ENCODE data around the gene MLST8. TPM values are rescaled to one million over a fixed set of nuclear protein-coding genes. Genes with fewer than 3 reads are reported as not detected.

Gene MLST8
- total RNA-seq, 1 donor from 2014 or later: 22.2 TPM

GRCh38 chr16:2208308-2208707, 3.1 kb downstream of the MLST8 start:
- DNase-seq (ENCODE audit: low read depth): no peak

- no peak for DNase-seq (ENCODE audit: low read depth)
Observed at GRCh38 chr16:2208772-2209171, 3.5 kb downstream of the MLST8 start.

GRCh38 chr16:2209258-2210008, 4.2 kb downstream of the MLST8 start:
- DNase-seq (ENCODE audit: low read depth): no peak

GRCh38 chr16:2210009-2210332, 4.7 kb downstream of the MLST8 start:
- no peak for DNase-seq (ENCODE audit: low read depth)

GRCh38 chr16:2210386-2211365, 5.4 kb downstream of the MLST8 start, which contains the start of gene BRICD5:
TSS of gene BRICD5 (minus strand) at chr16:2210863. CDS start at chr16:2210833, 30 bp downstream.
- DNase-seq (ENCODE audit: low read depth): no peak

- no peak for DNase-seq (ENCODE audit: low read depth)
Observed at GRCh38 chr16:2211923-2212347, 6.7 kb downstream of the MLST8 start.

- DNase-seq (ENCODE audit: low read depth): peak; percentile 60
Observed at GRCh38 chr16:2212362-2213324, 7.4 kb downstream of the MLST8 start.

GRCh38 chr16:2213817-2214718, 8.8 kb downstream of the MLST8 start:
- no peak for DNase-seq (ENCODE audit: low read depth)

- no peak for DNase-seq (ENCODE audit: low read depth)
Observed at GRCh38 chr16:2214719-2214968, 9.4 kb downstream of the MLST8 start, which contains the start of gene PGP. TSS of gene PGP (minus strand) at chr16:2214840. CDS start at chr16:2214777, 63 bp downstream.

GRCh38 chr16:2216330-2216729, 11.1 kb downstream of the MLST8 start:
- no peak for DNase-seq (ENCODE audit: low read depth)

- peak; percentile 96 for DNase-seq (ENCODE audit: low read depth)
Observed at GRCh38 chr16:2223221-2223941, 18.1 kb downstream of the MLST8 start, which contains the start of gene E4F1. TSS of gene E4F1 (plus strand) at chr16:2223591. CDS start at chr16:2223614, 23 bp downstream.

- DNase-seq (ENCODE audit: low read depth): peak; percentile 25
Observed at GRCh38 chr16:2223942-2224486, 18.8 kb downstream of the MLST8 start.

- peak; percentile 18 for DNase-seq (ENCODE audit: low read depth)
Observed at GRCh38 chr16:2226245-2226793, 21.1 kb downstream of the MLST8 start.

GRCh38 chr16:2226918-2227317, 21.7 kb downstream of the MLST8 start:
- no peak for DNase-seq (ENCODE audit: low read depth)

- DNase-seq (ENCODE audit: low read depth): no peak
Observed at GRCh38 chr16:2228161-2228824, 23.0 kb downstream of the MLST8 start.

GRCh38 chr16:2229091-2229490, 23.8 kb downstream of the MLST8 start:
- DNase-seq (ENCODE audit: low read depth): no peak

- no peak for DNase-seq (ENCODE audit: low read depth)
Observed at GRCh38 chr16:2229632-2230250, 24.5 kb downstream of the MLST8 start.

GRCh38 chr16:2230376-2230775, 25.1 kb downstream of the MLST8 start:
- no peak for DNase-seq (ENCODE audit: low read depth)

All from renal cortical epithelial cell (primary cell).